H1 (cell line): ENCODE results near the gene ETV1. TPM values are rescaled to one million over a fixed set of nuclear protein-coding genes. Genes with fewer than 3 reads are reported as not detected.

ENCODE experiments used
- CHD7 ChIP-seq: fragments of 300-600 bp; sonication (generic); IDR thresholded peaks from 2 replicates; pipeline ENCODE4 v1.7.1; 2012; ENCODE audit warnings: low read length, moderate library complexity, mild to moderate bottlenecking, inconsistent platforms; ENCODE audit not compliant: insufficient replicate concordance
- polyA plus RNA-seq, 7 experiments: library from polyadenylated mRNA; depleted of rRNA in 3 of 7; stranded (reverse) in 5 of 7; unstranded in 2 of 7; fragments of >200 nt in 5 of 7; fragments of 200-250 nt in 2 of 7; gene quantifications; 1 replicate in 5 of 7; 2 replicates in 1 of 7; 4 replicates in 1 of 7; pipeline versions ENCODE4 v1.2.1 to v1.2.3, GENCODE V29; 2011 to 2013; ENCODE audit warnings: missing spikeins in 2 of 7, mixed read lengths in 2 of 7
- total RNA-seq: library from RNA; stranded (reverse); fragmentation: NEBNext Ultra II Directional; extraction: Animal tissue kit (Norgen Biotek cat#: 25700); gene quantifications from 2 replicates; pipeline ENCODE4 v1.2.1, GENCODE V29; 2021

ETV1 gene
- total and polyA plus RNA-seq, 2 of the 8 experiments (the other 6 are each of a cell fraction or from before 2014, with no cell fraction given): 58.3 to 91.2 TPM

DNA sequence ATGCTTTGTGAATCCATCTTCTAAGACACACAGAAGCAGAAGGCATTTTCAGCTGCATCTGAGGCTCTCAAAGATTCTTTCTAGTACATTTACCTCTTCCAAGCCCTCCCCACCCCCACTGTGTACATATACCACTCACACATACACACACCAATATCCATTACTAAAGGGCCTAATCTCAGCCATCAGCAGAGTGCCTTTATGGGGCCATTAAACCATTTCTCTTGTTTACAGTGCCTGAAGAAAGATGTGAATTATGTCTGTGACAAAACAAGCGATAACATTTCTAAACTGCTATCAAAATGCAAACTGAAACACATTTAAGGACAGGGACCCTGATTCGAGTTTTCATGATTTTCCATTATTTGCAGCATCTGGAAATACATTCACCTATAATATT is 40.0 kb downstream of the ETV1 start (continued):
- TF ChIP-seq CHD7: no peak
